HepG2 (cell line): ENCODE data around the gene ARHGEF10L. TPM values are rescaled to one million over a fixed set of nuclear protein-coding genes. Genes with fewer than 3 reads are reported as not detected.
A peak's percentile ranks its signal among the peaks of the same experiment; 100 is the strongest.

ENCODE experiments used
- ARID5B ChIP-seq: IDR thresholded peaks from 2 replicates; pipeline ENCODE4 v1.4.0; 2020; ENCODE audit warnings: mild to moderate bottlenecking, missing genetic modification reagents
- BCL3 ChIP-seq: sonication (generic); formaldehyde crosslinking; IDR thresholded peaks from 2 replicates; pipeline ENCODE4 v1.5.1; 2020; ENCODE audit warnings: mild to moderate bottlenecking, missing genetic modification reagents, moderate library complexity
- CBX5 ChIP-seq: sonication (generic); formaldehyde crosslinking; IDR thresholded peaks from 2 replicates; pipeline ENCODE4 v1.4.0; 2020; ENCODE audit warnings: missing genetic modification reagents, borderline replicate concordance
- ESRRA ChIP-seq: sonication (generic); formaldehyde crosslinking; IDR thresholded peaks from 2 replicates; pipeline ENCODE4 v1.5.1; 2020; ENCODE audit warnings: mild to moderate bottlenecking, low read depth, missing genetic modification reagents
- FOXP4 ChIP-seq: sonication (generic); formaldehyde crosslinking; IDR thresholded peaks from 2 replicates; pipeline ENCODE4 v1.4.0; 2020; ENCODE audit warnings: missing genetic modification reagents
- HMGXB4 ChIP-seq, 2 experiments: sonication (generic) in 1 of 2; formaldehyde crosslinking in 1 of 2; IDR thresholded peaks; 2 replicates each; pipeline versions ENCODE4 v1.4.0 to v1.6.1; 2018 to 2020; ENCODE audit warnings: missing genetic modification reagents in 2 of 2, borderline replicate concordance in 1 of 2, low read depth in 1 of 2, mild to moderate bottlenecking in 1 of 2, missing biosample characterization in 1 of 2
- IRF2 ChIP-seq: IDR thresholded peaks from 2 replicates; pipeline ENCODE4 v1.6.1; 2018; ENCODE audit warnings: missing genetic modification reagents, missing compliant biosample characterization
- KDM3A ChIP-seq: IDR thresholded peaks from 2 replicates; pipeline ENCODE4 v1.6.1; 2018; ENCODE audit warnings: low read depth, missing compliant biosample characterization
- RAD21 ChIP-seq: fragments of 450-650 bp; formaldehyde crosslinking; IDR thresholded peaks from 2 replicates; pipeline ENCODE4 v1.5.0; 2020; ENCODE audit warnings: mild to moderate bottlenecking
- SNAPC5 ChIP-seq: sonication (generic); formaldehyde crosslinking; IDR thresholded peaks from 2 replicates; pipeline ENCODE4 v1.8.1; 2023; ENCODE audit warnings: mild to moderate bottlenecking, missing genetic modification reagents, borderline replicate concordance
- SOX6 ChIP-seq, 2 experiments: fragments of 450-650 bp in 1 of 2; sonication (generic) in 1 of 2; formaldehyde crosslinking in 1 of 2; IDR thresholded peaks; 2 replicates each; pipeline versions ENCODE4 v1.4.0 to v1.6.1; 2017 to 2020; ENCODE audit warnings: antibody characterized with exemption in 1 of 2, mild to moderate bottlenecking in 1 of 2, missing genetic modification reagents in 1 of 2
- SP5 ChIP-seq: IDR thresholded peaks from 2 replicates; pipeline ENCODE4 v1.6.1; 2016; ENCODE audit warnings: low read depth, borderline replicate concordance
- U2AF2 ChIP-seq: fragments of 200-400 bp; formaldehyde crosslinking; IDR thresholded peaks from 2 replicates; pipeline ENCODE4 v1.6.1; 2017; ENCODE audit warnings: low read depth, mild to moderate bottlenecking, low read length
- ZBTB26 ChIP-seq: IDR thresholded peaks from 2 replicates; pipeline ENCODE4 v1.6.1; 2016; ENCODE audit warnings: missing compliant biosample characterization, missing genetic modification reagents, borderline replicate concordance
- ZBTB8A ChIP-seq: sonication (generic); formaldehyde crosslinking; IDR thresholded peaks from 2 replicates; pipeline ENCODE4 v1.4.0; 2020; ENCODE audit warnings: mild to moderate bottlenecking, low read depth, missing genetic modification reagents, borderline replicate concordance
- ZNF580 ChIP-seq: IDR thresholded peaks from 2 replicates; pipeline ENCODE4 v1.6.1; 2016; ENCODE audit warnings: low read depth, borderline replicate concordance
- ZNF781 ChIP-seq: sonication (generic); formaldehyde crosslinking; IDR thresholded peaks from 2 replicates; pipeline ENCODE4 v1.5.1; 2020; ENCODE audit warnings: borderline replicate concordance, mild to moderate bottlenecking, missing genetic modification reagents; ENCODE audit errors: not compliant biosample characterization
- polyA plus RNA-seq, 8 experiments: library from polyadenylated mRNA; depleted of rRNA in 3 of 8; stranded (reverse) in 7 of 8; unstranded in 1 of 8; fragments of >200 nt; fragmentation: Illumina TruSeq in 4 of 8; extraction: Trizol in 4 of 8; gene quantifications; 2 replicates each; pipeline versions ENCODE4 v1.2.1 to v1.2.3, GENCODE V29; 2011 to 2016; ENCODE audit warnings: low read depth in 4 of 8, missing spikeins in 1 of 8, mixed read lengths in 1 of 8; ENCODE audit not compliant: insufficient read depth in 1 of 8
- total RNA-seq, 5 experiments: library from RNA; depleted of rRNA; stranded (reverse); fragments of >200 nt; fragmentation: Illumina TruSeq; extraction: Trizol; gene quantifications; 2 replicates each; pipeline ENCODE4 v1.2.3, GENCODE V29; 2016; ENCODE audit warnings: low read depth in 1 of 5

ARHGEF10L gene
- total and polyA plus RNA-seq, 2 of the 13 experiments (the other 11 are each of a cell fraction or from before 2014, with no cell fraction given) = 46.5 to 78.3 TPM

- TF ChIP-seq ZNF781 (CRISPR knock-in tag) (no peak), SNAPC5 (CRISPR knock-in tag) (no peak), IRF2 (CRISPR knock-in tag) (0 out of 2 replicates have a peak, but pooled peaks have one; percentile 46), BCL3 (CRISPR knock-in tag) (no peak), SOX6 (IDR thresholded peaks at IDR 0.05) (no peak), SOX6 (CRISPR knock-in tag; IDR thresholded peaks at IDR 0.05) (0 out of 2 replicates have a peak, but pooled peaks have one; percentile 23), KDM3A (CRISPR knock-in tag) (0 out of 2 replicates have a peak, but pooled peaks have one; percentile 28), FOXP4 (no peak), ZNF580 (CRISPR knock-in tag) (peak; percentile 46; the same call in 1 of the 2 replicates), ESRRA (CRISPR knock-in tag) (peak; percentile 77; the same call in 1 of the 2 replicates), SP5 (peak; percentile 34; the same call in 1 of the 2 replicates), RAD21 (CRISPR knock-in tag) (peak; percentile 92), ZBTB8A (CRISPR knock-in tag) (no peak), CBX5 (CRISPR knock-in tag) (no peak), U2AF2 (no peak), HMGXB4 (CRISPR knock-in tag; IDR thresholded peaks at IDR 0.05; ENCODE audit: borderline replicate concordance in 1 of 2, low read depth in 1 of 2) (peak in 1 of 2 experiments; percentile 42; a peak in 1 of 4 replicates), ARID5B (peak; percentile 32; the same call in 1 of the 2 replicates), ZBTB26 (CRISPR knock-in tag) (0 out of 2 replicates have a peak, but pooled peaks have one; percentile 30)
These were observed 37.1 kb upstream of the ARHGEF10L start (continued) for GRCh38 chr1:17502326-17502778.
